ENCODE measurements around the gene LDLRAD4. TPM values are rescaled to one million over a fixed set of nuclear protein-coding genes. Genes with fewer than 3 reads are reported as not detected.

LDLRAD4 gene
- total RNA-seq, 4 donors from 2014 or later: 20.4 to 40.4 (median 35.3) TPM

DNA sequence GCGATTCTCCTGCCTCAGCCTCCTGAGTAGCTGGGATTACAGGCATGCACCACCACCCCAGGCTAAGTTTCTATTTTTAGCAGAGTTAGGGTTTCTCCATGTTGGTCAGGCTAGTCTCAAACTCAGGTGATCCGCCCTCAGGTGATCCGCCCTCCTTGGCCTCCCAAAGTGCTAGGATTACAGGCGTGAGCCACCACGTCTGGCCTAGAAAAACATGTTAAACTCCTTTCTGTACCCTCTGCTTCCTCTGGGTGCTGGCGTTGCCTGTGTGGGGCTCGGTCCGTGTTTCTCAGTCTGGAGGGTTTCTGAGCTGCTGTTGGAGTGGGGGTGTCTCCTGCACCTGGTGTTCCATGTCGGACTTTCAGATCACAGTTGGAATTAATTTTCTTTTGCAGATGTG lies 17.9 kb downstream of the LDLRAD4 start:
- WGBS: 87% methylated on average over 9 of the region's 9 CpGs
- H3K27ac ChIP-seq (replicated peaks in 1 of 4): peak overlapping the region; percentile 69 to 82 (median 76)
- no peak for TF ChIP-seq EP300 (IDR thresholded peaks at IDR 0.05)
- TF ChIP-seq POLR2A (IDR thresholded peaks at IDR 0.05; ENCODE audit: low read depth): no peak
- no peaks in the 10 kb centered on the region for H3K27me3 ChIP-seq
- no peaks in the 10 kb centered on the region for H3K9me3 ChIP-seq
- peaks cover 45 to 90% (median 67%) of the 10 kb centered on the region in 4 donors for H3K4me1 ChIP-seq
- peaks cover 0 to 3% (median 0%) of the 10 kb centered on the region in 4 donors for H3K36me3 ChIP-seq
- DNase-seq (ENCODE audit: extremely low spot score): no peak
- H3K4me3 ChIP-seq: peak overlapping the region in 1 of 4 donors; percentile 18
- intact Hi-C loops (cut with DNase I): no loop called here

DNA sequence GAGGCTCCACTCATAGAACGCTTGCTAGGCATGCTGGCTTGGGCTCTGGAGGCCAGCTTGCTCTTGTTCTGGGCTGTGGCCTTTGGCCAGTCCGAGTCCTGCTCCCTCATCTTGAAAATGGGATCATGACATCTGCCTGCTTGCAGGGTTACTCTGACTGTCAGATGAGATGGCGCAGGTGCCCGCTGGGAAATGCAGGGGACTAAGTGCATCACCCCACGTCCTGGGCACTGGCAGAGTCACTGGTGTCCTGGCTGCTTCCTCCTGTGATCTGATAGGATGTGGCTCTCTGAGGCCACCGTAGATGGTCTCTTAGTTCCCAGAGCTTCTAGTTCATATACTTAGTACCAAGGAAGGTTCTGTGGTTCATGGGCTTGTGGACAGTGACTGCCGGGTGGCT lies 18.5 kb downstream of the LDLRAD4 start:
- Histone ChIP-seq H3K9me3 (no peaks in the 10 kb centered on the region), H3K27ac (replicated peaks in 1 of 4) (peak overlapping the region; percentile 69 to 82 (median 76))
- intact Hi-C loops (cut with DNase I): no loop called here

DNA sequence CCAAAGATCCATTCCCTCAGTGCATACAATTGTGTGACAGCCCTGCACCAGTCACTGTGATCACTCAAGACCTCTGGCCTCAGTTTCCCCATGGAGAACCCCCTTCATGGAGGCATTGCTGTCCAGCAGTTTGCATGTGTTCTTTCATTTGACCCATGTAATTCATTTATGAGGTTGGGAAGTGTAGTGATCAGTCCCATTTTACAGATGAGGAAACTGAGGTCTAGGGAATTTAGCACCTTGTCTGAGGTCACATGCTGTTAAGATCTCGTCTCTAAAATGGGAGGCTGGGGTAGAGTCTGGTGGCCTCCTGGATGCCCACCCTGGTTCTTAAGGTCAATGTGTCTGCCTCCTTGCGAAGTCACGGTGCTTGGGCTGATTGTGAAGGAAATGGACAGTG lies 19.1 kb downstream of the LDLRAD4 start:
- Histone ChIP-seq H3K36me3 (peaks cover 0 to 3% (median 0%) of the 10 kb centered on the region in 4 donors), H3K4me3 (no peak overlapping the region), H3K4me1 (peaks cover 35 to 78% (median 55%) of the 10 kb centered on the region in 4 donors), H3K9me3 (no peaks in the 10 kb centered on the region), H3K27ac (replicated peaks in 1 of 4) (peak overlapping the region in 1 of 4 donors; percentile 82), H3K27me3 (no peaks in the 10 kb centered on the region)
- 100% methylated on average over 3 of the region's 3 CpGs for WGBS
- intact Hi-C loops (cut with DNase I): no loop called here
- no peak for DNase-seq (ENCODE audit: extremely low spot score)
- TF ChIP-seq POLR2A (IDR thresholded peaks at IDR 0.05; ENCODE audit: low read depth) (no peak), POLR2AphosphoS5 (IDR thresholded peaks at IDR 0.05) (no peak), EP300 (IDR thresholded peaks at IDR 0.05) (no peak)
- TF ChIP-seq, protein P1, sequence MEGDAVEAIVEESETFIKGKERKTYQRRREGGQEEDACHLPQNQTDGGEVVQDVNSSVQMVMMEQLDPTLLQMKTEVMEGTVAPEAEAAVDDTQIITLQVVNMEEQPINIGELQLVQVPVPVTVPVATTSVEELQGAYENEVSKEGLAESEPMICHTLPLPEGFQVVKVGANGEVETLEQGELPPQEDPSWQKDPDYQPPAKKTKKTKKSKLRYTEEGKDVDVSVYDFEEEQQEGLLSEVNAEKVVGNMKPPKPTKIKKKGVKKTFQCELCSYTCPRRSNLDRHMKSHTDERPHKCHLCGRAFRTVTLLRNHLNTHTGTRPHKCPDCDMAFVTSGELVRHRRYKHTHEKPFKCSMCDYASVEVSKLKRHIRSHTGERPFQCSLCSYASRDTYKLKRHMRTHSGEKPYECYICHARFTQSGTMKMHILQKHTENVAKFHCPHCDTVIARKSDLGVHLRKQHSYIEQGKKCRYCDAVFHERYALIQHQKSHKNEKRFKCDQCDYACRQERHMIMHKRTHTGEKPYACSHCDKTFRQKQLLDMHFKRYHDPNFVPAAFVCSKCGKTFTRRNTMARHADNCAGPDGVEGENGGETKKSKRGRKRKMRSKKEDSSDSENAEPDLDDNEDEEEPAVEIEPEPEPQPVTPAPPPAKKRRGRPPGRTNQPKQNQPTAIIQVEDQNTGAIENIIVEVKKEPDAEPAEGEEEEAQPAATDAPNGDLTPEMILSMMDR (IDR thresholded peaks at IDR 0.05): no peak

More for the DNA sequence above, 18.5 kb downstream of the LDLRAD4 start:
- 88% methylated on average over 6 of the region's 7 CpGs for WGBS
- TF ChIP-seq, protein P1 (IDR thresholded peaks at IDR 0.05): no peak
- TF ChIP-seq POLR2A (IDR thresholded peaks at IDR 0.05; ENCODE audit: low read depth): no peak
- no peak for TF ChIP-seq POLR2AphosphoS5 (IDR thresholded peaks at IDR 0.05)
- no peak for TF ChIP-seq EP300 (IDR thresholded peaks at IDR 0.05)
- H3K27me3 ChIP-seq: no peaks in the 10 kb centered on the region
- H3K4me1 ChIP-seq: peaks cover 40 to 83% (median 61%) of the 10 kb centered on the region in 4 donors
- H3K36me3 ChIP-seq: peaks cover 0 to 3% (median 0%) of the 10 kb centered on the region in 4 donors
- DNase-seq (ENCODE audit: extremely low spot score): no peak
- H3K4me3 ChIP-seq: no peak overlapping the region

DNA sequence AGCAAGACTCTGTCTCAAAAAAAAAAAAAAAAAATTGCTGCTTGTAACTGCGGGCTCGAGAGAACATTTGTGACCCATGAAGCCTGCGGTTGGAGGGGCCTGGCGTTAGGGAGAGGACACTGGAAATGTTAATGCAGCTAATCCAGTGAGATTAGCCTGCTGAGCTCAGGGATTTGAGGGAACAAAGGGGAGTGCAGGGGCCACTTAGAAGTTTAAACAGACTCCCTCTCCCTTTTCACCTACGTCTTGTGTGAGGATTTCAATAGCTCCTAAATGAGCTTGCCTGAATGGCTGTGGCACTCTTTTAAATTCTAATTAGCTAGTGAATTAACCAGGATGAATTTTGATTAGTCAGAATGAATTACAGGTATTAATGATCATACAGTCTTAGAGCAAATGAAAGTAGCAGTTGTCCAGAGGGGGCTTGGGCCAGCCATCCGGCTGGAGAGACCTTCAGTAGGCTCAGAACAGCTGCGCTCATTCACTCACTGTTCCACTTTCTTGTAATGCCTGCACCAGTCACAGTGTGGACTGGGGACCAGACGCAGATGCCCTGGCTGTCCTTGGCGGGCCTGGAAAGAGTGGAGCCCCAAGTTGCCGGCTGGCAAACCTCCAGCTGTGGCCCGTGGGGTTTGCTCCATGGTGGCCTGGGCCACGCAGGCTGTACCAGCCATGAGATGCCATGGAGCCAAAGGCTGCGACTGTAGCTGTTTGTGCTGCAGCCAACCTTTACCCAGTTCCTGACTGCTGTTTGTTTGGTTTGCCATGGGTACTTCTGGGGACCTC lies 20.8 kb downstream of the LDLRAD4 start:
- intact Hi-C loops (cut with DNase I): no loop called here
- H3K4me3 ChIP-seq: no peak overlapping the region
- H3K4me1 ChIP-seq: peaks cover 27 to 61% (median 38%) of the 10 kb centered on the region in 4 donors
- peaks cover 0 to 6% (median 0%) of the 10 kb centered on the region in 4 donors for H3K36me3 ChIP-seq
- H3K27ac ChIP-seq (replicated peaks in 1 of 4): no peak overlapping the region
- H3K27me3 ChIP-seq: no peaks in the 10 kb centered on the region
- 94% methylated on average over 6 of the region's 13 CpGs for WGBS
- TF ChIP-seq, protein P1 (IDR thresholded peaks at IDR 0.05): no peak
- TF ChIP-seq POLR2AphosphoS5 (IDR thresholded peaks at IDR 0.05) (no peak), EP300 (IDR thresholded peaks at IDR 0.05) (no peak), POLR2A (IDR thresholded peaks at IDR 0.05; ENCODE audit: low read depth) (no peak)
- DNase-seq (ENCODE audit: extremely low spot score): no peak
- H3K9me3 ChIP-seq: no peaks in the 10 kb centered on the region

DNA sequence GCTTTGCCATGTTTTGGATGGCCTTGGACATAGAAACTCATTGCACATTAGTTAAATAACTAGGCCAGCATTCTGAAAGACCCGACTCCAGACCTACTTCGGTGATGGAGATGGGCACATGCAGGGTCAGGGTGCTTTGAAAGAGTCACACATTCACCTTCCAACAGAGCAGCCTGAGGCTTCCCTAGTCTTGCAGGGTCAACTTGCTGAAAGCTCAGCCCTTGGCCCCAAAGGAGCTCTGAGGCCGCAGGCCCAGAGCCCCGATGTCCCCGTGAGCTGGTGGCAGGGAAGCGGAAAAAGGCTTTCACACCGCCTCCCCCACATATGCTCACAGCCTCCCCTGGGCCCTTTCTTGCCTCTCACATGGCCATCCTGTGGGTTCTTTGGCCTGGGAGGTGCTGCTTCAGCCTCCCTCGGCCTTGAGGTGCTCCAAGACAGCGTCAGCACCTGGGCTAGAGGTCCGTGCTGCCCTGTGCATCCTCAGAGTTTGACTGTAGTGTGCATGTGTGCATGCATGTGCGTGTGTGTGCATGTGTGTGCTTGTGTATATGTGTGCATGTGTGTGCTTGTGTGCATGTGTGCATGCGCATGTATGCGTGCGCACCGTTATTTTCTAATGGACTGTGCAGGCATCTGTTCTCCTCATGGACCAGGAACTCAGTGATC lies 21.6 kb downstream of the LDLRAD4 start:
- H3K27ac ChIP-seq (replicated peaks in 1 of 4): no peak overlapping the region
- H3K36me3 ChIP-seq: peaks cover 0 to 6% (median 0%) of the 10 kb centered on the region in 4 donors
- no peak overlapping the region for H3K4me3 ChIP-seq
- intact Hi-C loops (cut with DNase I): no loop called here
- no peak for TF ChIP-seq EP300 (IDR thresholded peaks at IDR 0.05)
- TF ChIP-seq POLR2AphosphoS5 (IDR thresholded peaks at IDR 0.05): no peak
- TF ChIP-seq POLR2A (IDR thresholded peaks at IDR 0.05; ENCODE audit: low read depth): no peak
- TF ChIP-seq, protein P1 (IDR thresholded peaks at IDR 0.05): no peak
- peaks cover 22 to 52% (median 30%) of the 10 kb centered on the region in 4 donors for H3K4me1 ChIP-seq
- no peaks in the 10 kb centered on the region for H3K27me3 ChIP-seq
- DNase-seq (ENCODE audit: extremely low spot score): no peak
- no peaks in the 10 kb centered on the region for H3K9me3 ChIP-seq
- WGBS: 98% methylated on average over 12 of the region's 15 CpGs
